HG02938 (cell line): ENCODE data around the gene TEX13D.

Experiments
- ATAC-seq: cut with Tn5 transposase; IDR thresholded peaks from one replicate; pipeline ENCODE4 v1.9.1; 2021; ENCODE audit warnings: mild to moderate bottlenecking, moderate library complexity; ENCODE audit not compliant: unreplicated experiment

TEX13D gene

DNA sequence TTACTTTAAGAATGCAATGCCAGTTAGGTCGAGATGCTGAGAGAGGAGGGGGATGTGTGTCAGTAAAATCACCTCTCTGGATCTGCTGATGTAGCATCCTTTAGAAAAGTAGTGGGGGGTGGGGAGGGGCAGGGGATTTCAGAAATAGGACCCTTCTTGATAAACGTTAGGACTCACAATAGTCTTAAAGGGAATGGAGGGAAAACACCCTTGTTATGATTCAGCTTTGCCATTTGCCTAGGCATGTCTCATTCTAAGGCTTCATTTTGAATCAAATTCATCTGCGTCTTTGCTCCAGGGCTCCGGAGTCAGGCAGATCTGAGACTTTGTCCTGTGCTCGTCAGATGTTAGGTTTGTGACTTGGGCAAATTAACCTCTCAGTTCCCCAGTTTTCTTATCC, 14.8 kb downstream of the TEX13D start:
- no peak for ATAC-seq

DNA sequence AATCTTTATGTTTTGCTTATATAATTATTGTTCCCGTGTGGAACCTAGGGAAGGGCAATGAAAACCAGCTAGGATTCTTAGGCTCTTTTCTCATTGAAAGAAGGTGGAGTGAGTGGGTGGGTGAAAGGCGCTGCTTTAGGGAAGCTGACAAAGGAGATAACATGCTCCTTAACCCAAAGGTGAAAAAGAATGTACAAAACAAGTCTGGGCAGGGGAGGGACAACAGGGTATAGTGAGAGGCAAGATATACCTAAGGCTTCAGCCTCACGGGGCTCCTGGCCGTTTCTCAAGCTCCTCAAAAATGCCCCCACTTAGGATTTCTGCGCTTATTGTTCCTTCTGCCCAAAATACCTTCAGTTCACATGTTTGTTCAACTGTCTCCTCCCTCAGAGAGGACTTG, 15.7 kb downstream of the TEX13D start:
- no peak for ATAC-seq

DNA sequence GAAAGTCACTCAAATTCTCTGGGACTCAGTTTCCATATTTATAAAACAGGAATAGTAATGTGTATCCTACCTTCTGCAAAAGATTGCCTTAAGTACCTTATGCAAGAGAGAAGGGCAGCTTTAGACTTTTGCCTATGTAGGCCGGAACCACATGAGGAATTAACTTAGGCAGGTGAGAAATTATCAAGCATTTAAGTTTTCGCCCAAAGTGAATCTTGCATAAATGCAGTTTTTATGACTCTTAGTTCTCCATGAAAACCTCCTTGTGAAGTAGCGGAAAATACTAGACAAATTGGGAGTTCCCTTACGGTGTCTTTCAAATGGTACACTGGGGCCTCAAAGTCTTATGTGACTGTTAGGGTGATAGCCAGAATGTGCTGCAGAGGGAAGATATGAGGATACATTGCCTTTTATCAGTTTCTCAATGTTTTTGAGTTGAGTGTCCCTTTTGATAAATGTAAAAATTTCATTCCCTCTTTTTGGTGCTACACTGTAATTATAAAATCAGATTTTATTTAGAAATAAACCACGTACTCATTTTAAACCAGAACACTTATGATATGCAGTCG, 16.5 kb downstream of the TEX13D start:
- ATAC-seq: no peak

DNA sequence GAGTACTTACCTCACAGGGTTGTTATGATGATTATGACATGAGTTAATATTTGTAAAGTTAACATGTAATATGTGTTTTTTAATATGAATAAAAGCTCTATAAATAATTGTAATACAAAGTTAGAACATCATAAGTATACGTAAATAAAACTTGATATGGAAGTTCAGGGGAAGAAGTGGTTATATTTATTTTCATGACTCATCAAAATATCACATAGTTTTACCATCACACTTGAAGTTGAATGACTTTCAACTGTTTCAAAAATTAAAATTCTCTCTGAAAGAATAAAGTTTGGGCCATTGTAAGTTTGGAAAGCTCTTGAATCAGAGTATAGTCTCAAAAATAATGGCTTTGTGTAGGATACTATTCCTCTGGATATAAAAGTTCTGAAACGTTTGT, 22.2 kb downstream of the TEX13D start:
- no peak for ATAC-seq

DNA sequence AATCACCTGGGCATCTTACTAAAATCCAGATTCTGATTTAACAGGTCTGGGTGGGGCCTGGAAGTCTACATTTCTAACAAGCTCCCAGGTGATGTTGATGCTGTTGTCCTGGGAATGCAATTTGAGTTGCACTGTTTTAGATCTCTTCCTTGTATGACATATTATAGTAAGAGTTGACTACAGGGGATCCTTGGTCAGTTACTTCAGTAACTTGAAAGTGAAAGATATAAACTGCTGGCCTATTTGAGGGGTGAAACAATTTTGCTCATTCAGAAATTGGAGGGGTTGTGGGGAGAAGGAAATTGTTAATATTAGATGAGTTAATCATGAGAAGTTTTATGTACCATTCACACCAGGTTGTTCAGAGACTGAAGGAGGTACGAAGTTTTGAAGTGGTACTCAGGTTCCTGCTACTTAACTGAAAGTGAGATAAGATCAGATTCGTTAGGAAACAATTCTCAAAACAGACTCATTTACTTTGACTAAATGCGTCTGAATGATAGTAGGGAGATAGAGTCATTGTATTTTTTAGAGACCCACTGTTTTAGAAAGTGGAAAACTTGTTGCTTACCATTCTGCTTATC, 26.4 kb downstream of the TEX13D start:
- peak; percentile 88 for ATAC-seq

DNA sequence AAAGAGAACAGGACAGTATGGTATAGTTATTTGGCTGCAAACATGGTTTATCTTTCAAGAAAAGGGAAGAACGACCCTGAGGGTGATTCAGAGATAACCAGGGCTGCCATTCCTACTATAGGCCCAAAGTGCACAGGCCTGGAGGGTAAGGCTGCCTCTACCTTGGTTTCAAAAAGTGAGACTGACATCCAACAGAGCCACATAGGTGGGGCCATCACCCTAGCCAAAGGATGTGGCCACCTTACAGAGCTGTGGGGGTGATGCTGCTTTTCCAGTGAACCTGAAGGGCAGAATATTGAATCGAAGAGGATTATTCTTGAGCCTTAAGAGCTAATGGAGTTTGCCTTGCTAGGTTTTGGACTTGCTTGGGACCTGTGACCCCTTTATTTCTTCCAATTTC, 29.6 kb downstream of the TEX13D start:
- ATAC-seq: no peak

DNA sequence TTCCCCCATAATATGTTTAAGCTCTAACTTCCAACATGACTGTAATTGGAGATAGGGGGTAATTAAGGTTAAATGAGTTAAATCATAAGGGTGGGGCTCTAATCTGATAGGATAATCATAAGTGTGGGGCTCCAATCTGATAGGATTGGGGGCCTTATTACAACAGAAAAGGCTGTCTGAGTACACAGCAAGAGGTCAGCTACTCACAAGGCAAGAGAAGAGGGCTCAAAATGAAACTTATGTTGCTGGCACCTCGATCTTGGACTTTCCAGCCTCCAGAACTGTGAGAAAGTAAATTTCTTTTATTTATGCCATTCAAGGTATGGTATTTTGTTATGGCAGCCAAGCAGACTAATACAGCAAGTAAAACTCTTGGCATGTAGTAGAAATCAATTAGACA, 30.3 kb downstream of the TEX13D start:
- ATAC-seq: no peak

DNA sequence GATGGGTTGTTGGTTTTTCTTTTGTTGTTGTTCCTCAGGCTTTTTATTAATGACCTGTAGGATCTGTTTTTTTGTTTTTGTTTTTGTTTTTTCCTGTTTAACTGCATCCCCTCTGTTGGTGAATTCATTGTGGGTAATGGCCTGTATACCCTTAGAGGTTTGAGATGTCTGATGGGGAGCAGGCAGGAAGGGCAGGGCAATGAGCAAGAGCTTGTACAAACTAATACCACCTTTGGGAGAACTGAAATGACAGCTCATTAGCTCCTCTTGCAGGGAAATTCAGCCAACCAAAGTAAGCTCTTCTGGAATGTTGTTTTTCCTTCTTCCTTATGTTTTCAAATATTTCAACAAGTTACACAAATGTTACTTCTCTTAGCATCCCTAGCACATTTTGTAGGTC, 37.3 kb downstream of the TEX13D start:
- ATAC-seq: no peak

DNA sequence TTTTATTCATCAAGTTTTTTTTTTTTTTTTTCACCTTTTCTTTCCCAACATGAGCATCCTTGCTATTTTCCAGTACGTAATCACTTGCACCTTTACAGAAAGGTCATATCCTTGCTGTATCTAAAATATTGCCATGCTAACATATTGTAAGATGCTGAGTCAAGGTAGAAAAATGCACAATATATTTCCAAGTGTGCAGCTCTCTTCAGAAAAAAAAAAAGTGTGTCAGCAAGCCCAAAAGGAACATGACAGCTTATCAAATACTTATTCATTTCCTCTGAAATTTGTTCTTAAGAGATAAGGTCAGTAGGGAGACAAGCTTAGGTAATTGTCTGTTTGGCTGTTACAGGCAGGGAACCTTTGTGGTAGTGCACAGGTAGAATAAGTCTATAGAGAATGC, 40.9 kb downstream of the TEX13D start:
- ATAC-seq: no peak

DNA sequence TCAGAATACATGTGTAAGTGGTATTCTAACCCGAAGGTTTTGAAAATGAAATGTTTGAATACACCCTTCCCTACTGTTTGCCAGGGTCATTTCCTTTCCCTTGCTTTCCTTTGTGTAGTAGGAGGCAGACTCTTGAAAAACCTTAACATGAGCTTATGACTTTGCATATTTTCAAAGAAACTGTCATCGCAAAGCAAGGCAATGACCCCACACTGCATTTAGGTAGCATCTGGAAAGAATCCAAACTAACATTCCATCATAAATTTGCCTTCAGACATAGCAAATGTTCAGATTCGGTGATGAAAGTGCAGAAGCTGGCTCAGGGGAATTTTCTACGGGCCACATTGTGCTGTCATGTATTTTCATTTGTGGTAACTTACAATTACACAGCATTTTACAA, 46.2 kb downstream of the TEX13D start:
- ATAC-seq: no peak

DNA sequence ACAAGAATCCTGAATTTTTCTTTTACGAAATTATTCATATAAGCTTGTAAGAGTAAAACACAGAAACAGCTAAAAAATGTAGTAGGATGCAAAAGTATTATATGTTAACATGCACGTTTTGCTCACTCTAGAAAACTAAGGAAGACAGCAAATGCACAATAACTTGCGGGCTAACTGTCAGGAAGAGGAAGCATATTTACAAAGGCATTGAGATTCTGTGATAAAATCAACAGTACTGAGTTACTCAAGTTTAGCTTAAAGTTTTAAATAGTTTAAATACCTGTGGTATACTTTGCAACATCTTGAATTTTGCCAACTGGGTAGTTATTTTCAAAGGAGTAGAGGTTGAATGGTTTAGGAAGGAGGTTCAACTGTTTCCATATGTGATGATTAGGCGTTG, 50.9 kb downstream of the TEX13D start:
- ATAC-seq: no peak

DNA sequence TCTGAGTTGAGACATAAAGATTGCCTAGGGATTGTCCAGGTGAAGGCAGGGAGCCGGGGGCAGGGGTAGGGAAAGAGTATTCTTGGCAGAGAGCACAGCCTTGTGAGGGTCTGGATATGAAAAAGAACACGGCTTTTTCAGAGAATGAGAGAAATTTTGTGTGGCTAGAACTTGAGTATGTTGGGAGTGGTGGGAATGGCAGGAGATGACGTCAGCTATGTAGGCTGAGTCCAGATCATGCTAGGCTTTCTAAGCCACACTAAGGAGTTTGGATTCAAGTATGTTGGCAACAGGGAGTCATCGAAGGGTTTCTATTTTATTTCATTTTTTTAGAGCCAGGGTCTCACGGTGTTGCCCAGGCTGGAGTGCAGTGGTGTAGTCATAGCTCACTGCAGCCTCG, 53.9 kb downstream of the TEX13D start:
- no peak for ATAC-seq
